NB4 (cell line): ENCODE measurements around the gene GPATCH3.

Experiments used
- POLR2A ChIP-seq: IDR thresholded peaks from 2 replicates; pipeline ENCODE4 v1.6.1; 2011; ENCODE audit warnings: mild to moderate bottlenecking; ENCODE audit not compliant: insufficient read length; ENCODE audit errors: extremely low read depth
- TF ChIP-seq, protein P1 (sequence below): IDR thresholded peaks from one replicate; pipeline ENCODE4 v1.5.1; 2012; ENCODE audit warnings: low read depth, low read length

DNA sequence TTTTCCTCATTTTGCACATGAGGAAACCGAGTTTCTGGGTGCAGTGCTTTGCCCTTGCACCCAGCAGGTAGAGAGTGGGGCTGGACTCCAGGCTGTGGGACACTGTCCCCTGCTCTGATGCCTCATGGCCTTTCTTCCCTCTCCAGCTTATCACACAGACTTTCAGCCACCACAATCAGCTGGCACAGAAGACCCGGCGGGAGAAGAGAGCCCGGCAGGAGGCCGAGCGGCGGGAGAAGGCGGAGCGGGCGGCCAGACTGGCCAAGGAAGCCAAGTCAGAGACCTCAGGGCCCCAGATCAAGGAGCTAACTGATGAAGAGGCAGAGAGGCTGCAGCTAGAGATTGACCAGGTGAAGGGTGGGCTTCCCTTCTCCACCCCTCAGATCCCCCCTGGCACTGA is 41.0 kb upstream of the GPATCH3 start:
- no peak for TF ChIP-seq POLR2A
- TF ChIP-seq, protein P1, sequence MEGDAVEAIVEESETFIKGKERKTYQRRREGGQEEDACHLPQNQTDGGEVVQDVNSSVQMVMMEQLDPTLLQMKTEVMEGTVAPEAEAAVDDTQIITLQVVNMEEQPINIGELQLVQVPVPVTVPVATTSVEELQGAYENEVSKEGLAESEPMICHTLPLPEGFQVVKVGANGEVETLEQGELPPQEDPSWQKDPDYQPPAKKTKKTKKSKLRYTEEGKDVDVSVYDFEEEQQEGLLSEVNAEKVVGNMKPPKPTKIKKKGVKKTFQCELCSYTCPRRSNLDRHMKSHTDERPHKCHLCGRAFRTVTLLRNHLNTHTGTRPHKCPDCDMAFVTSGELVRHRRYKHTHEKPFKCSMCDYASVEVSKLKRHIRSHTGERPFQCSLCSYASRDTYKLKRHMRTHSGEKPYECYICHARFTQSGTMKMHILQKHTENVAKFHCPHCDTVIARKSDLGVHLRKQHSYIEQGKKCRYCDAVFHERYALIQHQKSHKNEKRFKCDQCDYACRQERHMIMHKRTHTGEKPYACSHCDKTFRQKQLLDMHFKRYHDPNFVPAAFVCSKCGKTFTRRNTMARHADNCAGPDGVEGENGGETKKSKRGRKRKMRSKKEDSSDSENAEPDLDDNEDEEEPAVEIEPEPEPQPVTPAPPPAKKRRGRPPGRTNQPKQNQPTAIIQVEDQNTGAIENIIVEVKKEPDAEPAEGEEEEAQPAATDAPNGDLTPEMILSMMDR: no peak
